HFFc6 (cell line): Measurements from ENCODE around the gene ZNF678. TPM values are rescaled to one million over a fixed set of nuclear protein-coding genes. Genes with fewer than 3 reads are reported as not detected.

Experiments
- DNase-seq: peaks from one replicate; pipeline ENCODE4 v3.0.0-alpha.2; 2018
- H3K27ac Mint-ChIP-seq: 2 replicates; pipeline ENCODE4 v1.8.0; 2020; ENCODE audit warnings: mild to moderate bottlenecking, mixed read lengths
- H3K27me3 Mint-ChIP-seq: 2 replicates; pipeline ENCODE4 v1.8.0; 2021; ENCODE audit warnings: mild to moderate bottlenecking, moderate library complexity, mixed read lengths; ENCODE audit not compliant: insufficient read depth
- H3K36me3 Mint-ChIP-seq: 2 replicates; pipeline ENCODE4 v1.8.0; 2021; ENCODE audit warnings: low read depth, mixed read lengths
- H3K4me1 Mint-ChIP-seq: 2 replicates; pipeline ENCODE4 v1.8.0; 2020; ENCODE audit warnings: low read depth, mixed read lengths
- H3K4me3 Mint-ChIP-seq: 2 replicates; pipeline ENCODE4 v1.8.0; 2020; ENCODE audit warnings: mild to moderate bottlenecking, moderate library complexity, mixed read lengths
- H3K9me3 Mint-ChIP-seq: 2 replicates; pipeline ENCODE4 v1.8.0; 2020; ENCODE audit warnings: mild to moderate bottlenecking, mixed read lengths
- CTCF ChIP-seq: fragments of 200-600 bp; sonication (generic); IDR thresholded peaks from 2 replicates; pipeline ENCODE4 v1.5.0; 2021; ENCODE audit warnings: antibody characterized with exemption, mild to moderate bottlenecking
- total RNA-seq, 6 experiments: library from RNA; stranded (reverse); fragmentation: NEBNext Ultra II Directional; extraction: Animal tissue kit (Norgen Biotek cat#: 25700); gene quantifications; 2 replicates in 1 of 6; 3 replicates in 5 of 6; pipeline ENCODE4 v1.2.3, GENCODE V29; 2021

The ZNF678 gene
- total RNA-seq, 6 experiments from 2014 or later = 2.1 to 3.4 (median 2.7) TPM

DNA sequence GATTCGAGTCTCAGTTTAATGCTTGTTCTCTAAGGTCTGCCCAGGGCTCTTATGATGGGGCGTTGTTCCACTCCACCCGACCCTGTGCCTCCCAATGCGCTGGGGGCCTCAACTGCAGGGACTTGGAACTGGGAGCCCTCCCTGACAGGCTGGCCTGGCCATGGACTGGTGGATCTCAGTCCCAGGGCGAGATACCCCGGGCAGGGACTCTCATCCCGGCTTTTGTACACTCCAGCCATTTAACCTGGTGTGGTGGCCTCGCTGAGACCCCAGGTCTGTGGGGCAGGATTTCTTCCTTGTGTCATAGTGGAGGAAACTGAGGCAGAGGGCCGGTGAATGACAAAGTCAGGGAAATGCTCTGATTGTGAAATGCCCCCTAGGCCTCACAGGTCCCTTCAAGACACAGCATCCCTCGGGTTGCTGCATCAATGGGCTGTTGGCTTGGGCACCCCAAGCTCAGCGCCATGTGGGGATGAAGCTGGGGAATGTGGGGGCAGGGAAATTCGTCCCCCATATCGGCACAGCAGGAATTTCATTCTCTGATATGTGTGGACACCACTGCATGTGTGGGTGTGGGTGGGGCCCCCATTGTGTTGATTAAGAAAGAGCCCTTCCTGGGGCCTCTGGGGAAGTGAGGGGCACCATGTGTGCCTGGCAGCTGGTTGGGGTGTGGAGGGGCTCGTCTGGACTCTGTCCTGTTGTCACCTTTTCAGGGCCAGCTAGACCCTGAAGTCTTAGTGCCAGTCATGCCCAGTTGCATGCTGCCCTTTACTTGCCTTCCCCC lies 19.9 kb upstream of the ZNF678 start:
- DNase-seq = no peak
- H3K36me3 Mint-ChIP-seq = no peaks in the 10 kb centered on the region
- peak overlapping the region; percentile 60 for H3K27ac Mint-ChIP-seq
- peaks cover 5% of the 10 kb centered on the region; the same call in 1 of the 2 replicates for H3K4me1 Mint-ChIP-seq
- peaks cover 1% of the 10 kb centered on the region; the same call in 1 of the 2 replicates for H3K27me3 Mint-ChIP-seq
- no peaks in the 10 kb centered on the region for H3K9me3 Mint-ChIP-seq
- TF ChIP-seq CTCF = no peak
- H3K4me3 Mint-ChIP-seq = peak overlapping the region; percentile 32; the same call in 1 of the 2 replicates

DNA sequence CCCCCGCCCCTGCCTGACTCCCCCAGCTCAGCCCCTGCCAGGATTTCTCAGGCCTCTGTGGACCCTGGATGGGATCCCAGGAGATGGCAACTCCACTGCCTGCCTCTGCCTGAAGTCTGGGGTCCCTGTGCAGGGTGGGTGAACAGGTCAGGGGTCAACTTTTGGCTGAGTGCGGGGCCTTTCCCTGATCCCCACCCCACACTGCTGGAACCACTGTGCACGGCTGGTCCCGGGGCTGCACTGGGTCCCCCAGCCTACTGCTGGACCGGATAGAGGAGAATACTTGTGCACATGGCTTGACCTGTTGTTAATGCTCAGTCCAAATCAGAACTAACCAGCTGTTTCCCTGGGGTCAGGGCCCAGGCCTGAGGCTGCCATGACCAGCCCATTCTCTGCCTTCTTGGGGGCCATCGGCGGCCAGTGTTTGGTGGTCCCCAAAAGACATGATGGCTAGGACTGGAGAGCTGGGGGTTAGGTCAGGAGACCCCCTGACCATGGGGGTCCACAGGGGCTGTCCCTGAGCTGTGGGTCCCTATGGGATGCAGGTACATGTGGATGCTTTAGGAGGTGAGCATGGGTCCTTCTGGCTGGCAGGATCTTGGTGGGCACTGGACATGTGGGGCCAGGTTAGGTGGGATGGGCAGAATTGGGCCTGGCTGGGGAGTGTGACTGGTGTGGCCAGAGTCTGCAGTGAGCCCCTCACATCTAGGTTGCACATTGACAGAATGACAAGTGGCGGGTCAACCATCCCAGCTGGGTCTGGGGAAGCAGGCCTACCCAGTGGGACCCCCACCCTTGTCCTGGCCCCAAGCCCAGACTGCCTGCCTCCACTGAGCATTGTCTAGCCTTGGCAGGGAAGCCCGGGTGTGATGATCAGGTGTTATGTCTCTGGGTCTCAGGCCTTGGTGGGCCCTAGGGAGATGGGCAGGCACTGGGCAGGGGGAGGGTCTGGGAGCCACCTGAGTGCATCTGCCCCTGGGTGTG lies 19.0 kb upstream of the ZNF678 start:
- H3K27ac Mint-ChIP-seq = no peak overlapping the region
- H3K27me3 Mint-ChIP-seq = peaks cover 1% of the 10 kb centered on the region; the same call in 1 of the 2 replicates
- H3K4me1 Mint-ChIP-seq = peaks cover 5% of the 10 kb centered on the region; the same call in 1 of the 2 replicates
- no peaks in the 10 kb centered on the region for H3K36me3 Mint-ChIP-seq
- H3K4me3 Mint-ChIP-seq = no peak overlapping the region
- DNase-seq = no peak
- TF ChIP-seq CTCF = no peak
- no peaks in the 10 kb centered on the region for H3K9me3 Mint-ChIP-seq

DNA sequence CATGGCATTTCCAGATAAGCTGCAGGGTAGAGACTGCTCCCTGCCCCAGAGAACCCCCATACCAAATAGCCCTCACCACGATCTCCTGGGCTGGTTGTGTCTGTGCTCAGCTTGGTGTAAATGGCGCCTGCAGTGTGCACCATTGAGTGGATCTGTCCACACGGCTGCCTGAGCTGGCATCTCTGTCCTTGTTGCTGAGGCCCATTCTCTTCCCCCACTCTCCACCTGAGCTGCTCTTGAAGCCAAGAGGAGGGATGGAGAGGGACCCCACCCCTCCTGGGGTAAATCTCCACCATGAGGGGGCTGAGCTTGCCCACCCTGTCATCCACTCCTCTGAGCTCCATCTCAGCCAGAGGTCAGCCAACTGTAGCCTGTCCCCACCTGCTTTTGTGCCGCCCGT lies 18.0 kb upstream of the ZNF678 start:
- TF ChIP-seq CTCF = no peak
- peaks cover 1% of the 10 kb centered on the region; the same call in 1 of the 2 replicates for H3K9me3 Mint-ChIP-seq
- peaks cover 5% of the 10 kb centered on the region; the same call in 1 of the 2 replicates for H3K4me1 Mint-ChIP-seq
- DNase-seq = no peak
- no peak overlapping the region for H3K27ac Mint-ChIP-seq
- no peaks in the 10 kb centered on the region; the same call in 1 of the 2 replicates for H3K36me3 Mint-ChIP-seq
- peaks cover 4% of the 10 kb centered on the region; the same call in 1 of the 2 replicates for H3K27me3 Mint-ChIP-seq
- H3K4me3 Mint-ChIP-seq = no peak overlapping the region

DNA sequence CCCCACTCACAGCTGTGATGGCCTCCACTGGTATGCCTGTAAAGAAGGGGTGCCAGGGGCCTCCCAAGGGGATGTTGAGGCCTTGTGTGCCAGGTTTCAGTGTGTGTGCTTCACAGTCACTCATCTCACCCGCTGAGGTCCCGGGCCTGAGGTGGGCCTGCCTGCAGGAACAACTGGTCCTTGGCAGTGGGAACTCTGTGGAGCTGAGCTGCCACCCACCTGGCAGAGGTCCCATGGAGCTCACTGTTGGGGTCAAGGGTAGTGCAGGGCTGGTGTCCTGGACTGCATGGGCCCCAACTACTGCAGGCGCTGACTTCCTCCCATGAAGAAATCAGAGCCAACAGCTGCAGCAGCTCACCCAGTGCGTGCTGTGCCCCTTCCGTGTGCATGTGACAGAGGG lies 17.3 kb upstream of the ZNF678 start:
- DNase-seq = no peak
- H3K27me3 Mint-ChIP-seq = peaks cover 4% of the 10 kb centered on the region; the same call in 1 of the 2 replicates
- H3K36me3 Mint-ChIP-seq = peaks cover 5% of the 10 kb centered on the region
- H3K4me3 Mint-ChIP-seq = no peak overlapping the region
- H3K4me1 Mint-ChIP-seq = peaks cover 5% of the 10 kb centered on the region; the same call in 1 of the 2 replicates
- no peak overlapping the region for H3K27ac Mint-ChIP-seq
- TF ChIP-seq CTCF = no peak
- peaks cover 8% of the 10 kb centered on the region for H3K9me3 Mint-ChIP-seq

- H3K27ac Mint-ChIP-seq = no peak overlapping the region
Observed at GRCh38 chr1:227546598-227547309, 16.6 kb upstream of the ZNF678 start.

More at GRCh38 chr1:227546598-227547309, 16.6 kb upstream of the ZNF678 start:
- no peak for DNase-seq
- peaks cover 5% of the 10 kb centered on the region; the same call in 1 of the 2 replicates for H3K4me1 Mint-ChIP-seq
- H3K27me3 Mint-ChIP-seq = peaks cover 4% of the 10 kb centered on the region; the same call in 1 of the 2 replicates
- H3K36me3 Mint-ChIP-seq = peaks cover 10% of the 10 kb centered on the region
- peaks cover 15% of the 10 kb centered on the region for H3K9me3 Mint-ChIP-seq
- no peak overlapping the region for H3K4me3 Mint-ChIP-seq
- no peak for TF ChIP-seq CTCF
